ENCODE measurements around the gene HOXA9.

The HOXA9 gene

GRCh38 chr7:27150568-27151340 lies 14.6 kb downstream of the HOXA9 start:
- peaks cover 2% of the 10 kb centered on the region; the same call in 1 of the 2 replicates for H3K27me3 ChIP-seq (replicated peaks; ENCODE audit: control insufficient read depth, insufficient read depth, low read length)
- TF ChIP-seq, protein P1, sequence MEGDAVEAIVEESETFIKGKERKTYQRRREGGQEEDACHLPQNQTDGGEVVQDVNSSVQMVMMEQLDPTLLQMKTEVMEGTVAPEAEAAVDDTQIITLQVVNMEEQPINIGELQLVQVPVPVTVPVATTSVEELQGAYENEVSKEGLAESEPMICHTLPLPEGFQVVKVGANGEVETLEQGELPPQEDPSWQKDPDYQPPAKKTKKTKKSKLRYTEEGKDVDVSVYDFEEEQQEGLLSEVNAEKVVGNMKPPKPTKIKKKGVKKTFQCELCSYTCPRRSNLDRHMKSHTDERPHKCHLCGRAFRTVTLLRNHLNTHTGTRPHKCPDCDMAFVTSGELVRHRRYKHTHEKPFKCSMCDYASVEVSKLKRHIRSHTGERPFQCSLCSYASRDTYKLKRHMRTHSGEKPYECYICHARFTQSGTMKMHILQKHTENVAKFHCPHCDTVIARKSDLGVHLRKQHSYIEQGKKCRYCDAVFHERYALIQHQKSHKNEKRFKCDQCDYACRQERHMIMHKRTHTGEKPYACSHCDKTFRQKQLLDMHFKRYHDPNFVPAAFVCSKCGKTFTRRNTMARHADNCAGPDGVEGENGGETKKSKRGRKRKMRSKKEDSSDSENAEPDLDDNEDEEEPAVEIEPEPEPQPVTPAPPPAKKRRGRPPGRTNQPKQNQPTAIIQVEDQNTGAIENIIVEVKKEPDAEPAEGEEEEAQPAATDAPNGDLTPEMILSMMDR (IDR thresholded peaks at IDR 0.05; ENCODE audit: insufficient read depth, low read length, poor library complexity, severe bottlenecking) = peak; percentile 79
- H3K36me3 ChIP-seq (ENCODE audit: control insufficient read depth, insufficient read depth, low read length) = no peaks in the 10 kb centered on the region
- H3K4me3 ChIP-seq (replicated peaks; ENCODE audit: low read depth, low read length) = peak overlapping the region; percentile 51
- peak; percentile 83 for DNase-seq (ENCODE audit: extremely low read depth, insufficient read length)

- TF ChIP-seq, protein P1 (IDR thresholded peaks at IDR 0.05; ENCODE audit: insufficient read depth, low read length, poor library complexity, severe bottlenecking) = no peak
- H3K36me3 ChIP-seq (ENCODE audit: control insufficient read depth, insufficient read depth, low read length) = no peaks in the 10 kb centered on the region
- no peak overlapping the region for H3K4me3 ChIP-seq (replicated peaks; ENCODE audit: low read depth, low read length)
- no peak for DNase-seq (ENCODE audit: extremely low read depth, insufficient read length)
- peaks cover 2% of the 10 kb centered on the region; the same call in 1 of the 2 replicates for H3K27me3 ChIP-seq (replicated peaks; ENCODE audit: control insufficient read depth, insufficient read depth, low read length)
Measured at GRCh38 chr7:27149842-27150567, 15.3 kb downstream of the HOXA9 start.

- Histone ChIP-seq H3K36me3 (ENCODE audit: control insufficient read depth, insufficient read depth, low read length) (no peaks in the 10 kb centered on the region), H3K27me3 (replicated peaks; ENCODE audit: control insufficient read depth, insufficient read depth, low read length) (peaks cover 2% of the 10 kb centered on the region; the same call in 1 of the 2 replicates), H3K4me3 (replicated peaks; ENCODE audit: low read depth, low read length) (no peak overlapping the region)
- DNase-seq (ENCODE audit: extremely low read depth, insufficient read length) = no peak
- TF ChIP-seq, protein P1 (IDR thresholded peaks at IDR 0.05; ENCODE audit: insufficient read depth, low read length, poor library complexity, severe bottlenecking) = no peak
Measured at GRCh38 chr7:27148756-27149641, 16.3 kb downstream of the HOXA9 start.

GRCh38 chr7:27148031-27148755 lies 17.1 kb downstream of the HOXA9 start:
- no peak overlapping the region for H3K4me3 ChIP-seq (replicated peaks; ENCODE audit: low read depth, low read length)
- H3K36me3 ChIP-seq (ENCODE audit: control insufficient read depth, insufficient read depth, low read length) = no peaks in the 10 kb centered on the region
- TF ChIP-seq, protein P1 (IDR thresholded peaks at IDR 0.05; ENCODE audit: insufficient read depth, low read length, poor library complexity, severe bottlenecking) = no peak
- no peak for DNase-seq (ENCODE audit: extremely low read depth, insufficient read length)
- peaks cover 2% of the 10 kb centered on the region; the same call in 1 of the 2 replicates for H3K27me3 ChIP-seq (replicated peaks; ENCODE audit: control insufficient read depth, insufficient read depth, low read length)

Data from GM06990 (cell line).